NCI-H1092 (cell line): ENCODE results near the gene POTEJ.
"Not testable (repeated sequence)": the region's sequence is repeated elsewhere in the genome, so short reads cannot be mapped to it uniquely, and the experiment has no call there.

ENCODE experiments used
- DNase-seq: peaks from one replicate; lab custom pipeline; 2025; lab: John Stamatoyannopoulos, UW

The POTEJ gene

DNA sequence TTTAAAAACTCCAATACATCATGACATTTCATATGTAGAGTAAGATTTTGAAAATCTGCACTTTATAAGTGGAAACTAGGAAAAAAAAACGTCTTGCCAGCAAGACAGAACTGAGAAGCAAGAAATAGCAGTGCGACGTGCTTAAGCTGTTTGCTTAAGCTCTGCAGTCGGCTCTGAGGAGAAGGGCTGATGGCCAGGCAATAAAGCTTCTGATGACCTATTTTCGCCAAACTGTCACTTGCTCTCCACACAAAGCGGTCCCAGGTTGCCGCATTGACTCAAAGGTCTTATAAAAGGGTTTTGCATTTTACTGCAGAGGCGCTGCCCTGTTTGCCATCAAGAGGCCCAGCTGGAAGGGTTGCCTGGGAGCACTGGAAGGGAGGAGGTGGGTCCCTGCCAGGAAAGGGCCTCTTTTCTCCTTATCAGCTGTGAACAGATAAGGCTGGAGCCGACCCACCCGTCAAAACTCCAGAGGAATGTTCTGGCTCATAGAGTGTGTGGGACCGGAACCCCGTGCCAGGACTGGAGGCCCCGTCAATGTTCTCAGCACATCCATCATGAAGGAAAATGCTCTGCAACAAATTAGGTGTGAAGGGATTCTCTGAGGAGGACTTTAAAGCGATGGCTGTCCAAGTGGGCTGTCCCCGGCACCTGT lies 9.5 kb upstream of the POTEJ start:
- not testable (repeated sequence) for DNase-seq

DNA sequence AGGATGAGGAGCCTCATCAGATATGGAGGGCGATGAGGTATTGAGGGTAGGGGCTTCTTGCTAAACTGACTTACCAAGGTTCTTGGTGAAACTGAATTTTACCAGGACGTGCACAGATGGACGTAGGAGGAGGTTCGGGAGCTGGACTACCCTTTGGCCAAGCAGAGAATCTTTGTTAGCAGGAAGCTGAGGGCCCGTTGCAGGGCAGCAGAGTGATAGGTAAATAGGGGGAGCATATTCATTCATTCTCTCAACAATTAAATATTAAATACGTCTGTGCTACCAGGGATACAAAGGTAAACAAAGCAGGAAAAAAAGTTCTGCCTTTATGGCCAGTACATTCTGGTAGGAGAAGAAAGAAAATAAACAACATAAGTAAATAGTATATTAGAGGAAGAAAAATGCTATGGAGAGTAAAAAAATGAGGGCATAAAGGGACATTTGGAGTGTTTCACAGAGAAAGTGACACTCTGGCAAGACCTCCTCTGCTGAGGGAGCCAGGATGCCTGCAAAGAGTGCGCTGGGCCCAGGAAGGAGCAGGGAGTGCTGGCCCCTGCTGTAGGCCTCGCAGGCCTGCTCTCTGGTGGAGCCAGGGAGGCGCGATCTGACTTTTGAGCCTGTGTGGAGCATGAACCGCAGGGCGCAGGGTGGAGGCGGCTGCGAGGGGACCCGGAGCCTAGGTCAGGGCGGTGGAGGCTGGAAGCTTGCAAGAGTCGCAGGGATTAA lies 2.8 kb upstream of the POTEJ start:
- not testable (repeated sequence) for DNase-seq

DNA sequence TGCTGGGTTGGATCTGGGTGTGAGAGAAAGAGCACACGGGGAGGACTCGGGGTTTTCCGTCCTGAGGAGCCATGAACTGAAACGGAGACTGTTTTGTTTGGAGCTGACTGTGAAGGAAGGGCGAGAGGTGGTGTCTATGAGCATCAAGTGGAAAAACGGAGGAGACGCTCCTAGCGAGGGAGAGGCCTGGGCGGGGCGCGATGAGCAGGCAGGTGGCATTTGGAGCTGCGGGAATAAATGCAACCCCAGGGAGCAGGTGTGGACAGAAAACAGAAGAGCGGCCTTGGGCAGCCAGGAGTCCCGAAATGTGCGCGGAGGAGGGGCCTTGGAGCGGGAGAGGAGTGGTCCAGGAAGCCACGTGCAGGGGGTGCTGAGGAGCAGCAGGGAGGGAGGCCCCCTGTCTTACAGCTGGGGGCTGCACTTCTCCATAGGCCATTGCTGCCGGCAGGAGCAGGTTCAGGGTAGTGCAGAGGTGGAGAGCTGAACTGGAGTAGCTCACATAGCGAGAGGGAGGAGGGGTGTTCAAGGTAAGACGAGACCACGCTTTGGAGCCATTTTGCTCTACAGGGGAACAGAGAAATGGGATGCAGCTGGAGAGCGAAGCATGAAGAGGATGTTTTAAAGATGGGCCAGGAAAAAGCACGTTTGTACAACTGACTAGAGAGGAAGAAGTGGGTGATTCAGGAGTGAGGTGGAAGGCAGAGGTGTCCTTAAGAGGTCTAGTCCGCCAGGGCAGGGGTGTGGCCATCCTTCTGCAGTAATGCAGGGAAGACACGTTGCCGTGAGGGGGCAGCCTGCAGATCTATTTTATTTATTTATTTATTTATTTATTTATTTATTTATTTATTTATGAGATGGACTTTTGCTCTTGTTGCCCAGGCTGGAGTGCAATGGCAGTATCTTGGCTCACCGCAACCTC lies 2.0 kb upstream of the POTEJ start:
- DNase-seq = not testable (repeated sequence)

DNA sequence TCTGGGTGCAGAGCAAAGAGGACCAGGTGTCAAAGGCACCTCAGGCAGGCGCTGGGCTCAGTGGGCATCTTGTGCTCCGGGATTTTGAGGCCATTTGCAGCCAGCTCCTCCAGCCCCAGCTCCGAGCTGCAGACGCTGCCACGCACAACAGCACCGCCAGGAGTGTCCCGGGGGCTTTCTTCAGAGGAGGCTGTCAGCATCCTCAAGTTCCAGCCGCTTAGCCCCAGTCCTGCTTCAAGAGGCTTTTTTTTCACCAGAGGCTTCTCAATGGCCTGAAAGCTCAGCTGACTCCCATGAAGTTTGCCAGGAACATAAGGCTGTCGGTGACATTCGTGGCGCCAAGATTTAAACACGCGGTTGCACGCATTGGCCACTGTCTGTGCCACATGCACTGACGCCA lies 754 bp upstream of the POTEJ start:
- not testable (repeated sequence) for DNase-seq

DNA sequence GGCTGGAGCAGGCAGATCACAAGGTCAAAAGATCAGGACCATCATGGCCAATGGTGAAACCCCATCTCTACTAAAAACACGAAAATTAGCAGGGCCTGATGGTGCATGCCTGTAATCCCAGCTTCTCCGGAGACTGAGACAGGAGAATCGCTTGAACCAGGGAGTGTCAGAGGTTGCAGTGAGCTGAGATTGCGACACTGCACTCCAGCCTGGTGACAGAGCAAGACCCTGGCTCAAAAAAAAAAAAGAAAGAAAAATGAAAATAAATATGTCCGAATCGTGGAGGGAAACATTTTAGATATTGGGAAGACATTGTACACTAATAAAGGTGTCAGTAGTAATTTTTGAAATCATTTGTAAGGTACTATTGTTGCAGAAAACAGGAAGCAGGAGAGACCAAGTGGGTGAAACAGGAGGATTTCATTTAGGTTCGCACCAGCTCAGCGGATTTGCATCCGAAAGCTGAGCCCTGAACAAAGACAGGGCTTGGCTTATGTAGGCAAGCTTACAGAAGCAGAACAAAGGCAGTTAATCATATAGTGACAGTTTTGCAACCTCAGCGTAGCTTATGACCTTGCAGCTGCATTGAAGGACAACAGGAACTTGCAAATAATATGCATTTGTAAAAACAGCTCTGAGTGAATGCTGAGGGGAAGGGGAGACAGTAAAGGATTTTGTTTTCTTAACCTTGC lies 17.7 kb downstream of the POTEJ start:
- DNase-seq = not testable (repeated sequence)

DNA sequence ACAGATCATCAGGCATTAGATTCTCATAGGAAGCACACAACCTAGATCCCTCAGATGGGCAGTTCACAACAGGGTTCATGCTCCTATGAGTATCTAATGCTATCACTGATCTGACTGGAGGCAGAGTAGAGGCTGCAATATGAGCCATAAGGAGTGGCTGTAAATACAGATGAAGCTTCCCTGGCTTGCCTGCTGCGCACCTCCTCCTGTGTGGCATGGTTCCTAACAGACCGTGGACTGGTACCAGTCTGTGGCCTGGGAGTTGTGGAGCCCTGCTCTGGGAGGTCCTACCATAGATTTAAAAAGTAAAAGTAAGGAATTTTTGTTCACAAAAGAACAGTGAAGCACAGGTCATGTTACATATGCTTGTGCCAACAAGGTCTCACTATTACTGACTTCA lies 27.7 kb downstream of the POTEJ start:
- not testable (repeated sequence) for DNase-seq

DNA sequence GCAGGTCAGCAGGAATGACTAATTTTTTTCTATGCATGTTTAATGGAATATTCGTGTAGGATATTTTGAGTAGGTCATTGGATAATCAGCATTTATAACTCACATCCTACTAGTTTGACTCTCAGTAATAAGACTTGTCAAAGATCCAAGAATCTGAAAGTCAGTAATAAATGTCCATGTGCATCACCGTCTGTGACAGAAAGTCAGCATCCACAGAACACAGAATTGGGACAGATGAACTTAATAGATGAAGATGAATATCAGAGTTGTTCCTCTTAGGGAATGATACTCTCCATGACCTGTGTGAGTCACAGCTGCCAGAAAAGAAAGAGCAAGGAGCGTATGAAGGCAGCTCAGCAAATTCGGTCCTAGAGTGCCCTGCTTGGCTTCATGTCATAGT lies 30.4 kb downstream of the POTEJ start:
- not testable (repeated sequence) for DNase-seq

DNA sequence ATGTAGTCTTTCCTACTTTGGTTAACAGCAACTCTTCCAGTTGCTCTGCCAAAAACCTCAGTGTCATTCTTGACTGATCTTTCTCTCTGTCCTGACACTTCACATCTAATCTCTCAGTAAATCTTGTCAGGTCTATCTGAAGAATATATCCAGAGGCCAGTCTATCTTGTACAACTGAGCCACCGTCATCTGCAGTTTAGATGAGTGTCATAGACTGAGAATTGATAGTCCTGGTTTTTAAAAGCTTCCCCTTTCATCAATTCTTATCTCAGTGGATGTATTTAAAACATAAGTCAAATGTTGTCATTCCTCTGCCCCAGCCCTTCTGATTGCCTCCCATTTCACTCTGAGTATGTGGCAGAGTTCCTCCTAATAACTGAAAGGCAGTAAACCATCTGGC lies 38.0 kb downstream of the POTEJ start:
- DNase-seq = not testable (repeated sequence)

DNA sequence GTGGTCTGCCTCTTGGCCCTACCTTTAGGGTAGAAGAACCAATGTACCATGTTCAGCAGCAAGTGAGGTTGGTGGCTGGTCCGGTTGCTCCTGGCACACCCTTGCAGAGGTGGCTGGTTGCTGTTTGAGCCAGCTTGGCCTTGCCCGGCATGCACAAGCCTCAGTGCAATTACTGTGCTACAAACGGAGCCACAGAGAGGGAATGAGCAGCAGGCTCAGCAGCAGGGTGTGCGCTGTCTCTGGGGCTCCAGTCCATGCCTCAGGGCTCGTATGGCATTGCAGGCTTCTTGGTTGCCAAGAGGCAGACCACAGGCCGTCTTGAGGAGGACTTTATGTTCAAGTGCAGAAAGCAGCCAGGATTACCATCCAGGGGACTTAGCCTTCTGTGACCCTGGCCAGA lies 53.3 kb downstream of the POTEJ start:
- DNase-seq = not testable (repeated sequence)

DNA sequence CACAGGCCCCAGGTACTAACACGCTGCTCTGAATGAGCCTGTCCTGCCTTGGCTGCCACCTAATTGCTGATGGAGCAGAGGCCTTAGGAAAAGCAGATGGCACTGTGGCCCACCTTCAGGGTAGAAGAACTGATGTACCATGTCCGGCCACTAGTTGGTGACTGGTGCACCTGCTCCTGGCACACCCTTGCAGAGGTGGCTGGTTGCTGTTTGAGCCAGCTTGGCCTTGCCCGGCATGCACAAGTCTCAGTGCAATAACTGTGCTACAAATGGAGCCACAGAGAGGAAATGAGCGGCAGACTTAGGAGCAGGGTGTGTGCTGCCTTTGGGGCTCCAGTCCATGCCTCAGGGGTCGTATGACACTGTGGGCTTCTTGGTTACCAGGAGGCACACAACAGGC lies 54.4 kb downstream of the POTEJ start:
- DNase-seq = not testable (repeated sequence)

DNA sequence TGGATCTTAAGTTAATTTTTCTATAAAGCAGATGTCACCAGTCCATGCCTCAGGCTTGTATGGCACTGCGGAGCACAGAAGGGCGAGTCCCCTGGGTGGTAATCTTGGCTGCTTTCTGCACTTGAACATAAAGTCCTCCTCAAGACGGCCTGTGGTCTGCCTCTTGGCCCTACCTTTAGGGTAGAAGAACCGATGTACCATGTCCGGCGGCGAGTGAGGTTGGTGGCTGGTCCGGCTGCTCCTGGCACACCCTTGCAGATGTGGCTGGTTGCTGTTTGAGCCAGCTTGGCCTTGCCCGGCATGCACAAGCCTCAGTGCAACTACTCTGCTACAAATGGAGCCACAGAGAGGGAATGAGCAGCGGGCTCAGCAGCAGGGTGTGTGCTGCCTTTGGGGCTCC lies 56.3 kb downstream of the POTEJ start:
- not testable (repeated sequence) for DNase-seq

DNA sequence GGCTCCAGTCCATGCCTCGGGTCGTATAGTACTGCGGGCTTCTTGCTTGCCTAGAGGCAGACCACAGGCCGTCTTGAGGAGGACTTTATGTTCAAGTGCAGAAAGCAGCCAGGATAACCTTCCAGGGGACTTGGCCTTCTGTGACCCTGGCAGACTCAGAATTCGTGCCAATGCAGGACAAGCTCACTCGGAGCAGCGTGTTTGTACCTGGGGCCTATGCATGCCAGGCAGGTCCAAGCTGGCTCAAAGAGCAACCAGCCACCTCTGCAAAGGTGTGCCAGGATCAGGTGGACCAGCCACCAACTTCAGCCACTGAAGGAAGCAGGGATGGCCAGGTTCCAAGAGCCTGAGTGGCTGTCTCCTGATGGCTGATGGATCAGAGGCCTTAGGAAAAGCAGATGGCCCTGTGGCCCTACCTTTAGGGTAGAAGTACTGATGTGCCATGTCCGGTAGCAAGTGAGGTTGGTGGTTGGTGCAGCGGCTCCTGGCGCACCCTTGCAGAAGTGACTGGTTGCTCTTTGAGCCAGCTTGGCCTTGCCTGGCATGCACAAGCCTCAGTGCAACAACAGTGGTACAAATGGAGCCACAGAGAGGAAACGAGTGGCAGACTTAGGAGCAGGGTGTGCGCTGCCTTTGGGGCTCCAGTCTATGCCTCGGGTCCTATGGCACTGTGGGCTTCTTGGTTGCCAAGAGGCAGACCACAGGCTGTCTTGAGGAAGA lies 58.9 kb downstream of the POTEJ start:
- DNase-seq = not testable (repeated sequence)

DNA sequence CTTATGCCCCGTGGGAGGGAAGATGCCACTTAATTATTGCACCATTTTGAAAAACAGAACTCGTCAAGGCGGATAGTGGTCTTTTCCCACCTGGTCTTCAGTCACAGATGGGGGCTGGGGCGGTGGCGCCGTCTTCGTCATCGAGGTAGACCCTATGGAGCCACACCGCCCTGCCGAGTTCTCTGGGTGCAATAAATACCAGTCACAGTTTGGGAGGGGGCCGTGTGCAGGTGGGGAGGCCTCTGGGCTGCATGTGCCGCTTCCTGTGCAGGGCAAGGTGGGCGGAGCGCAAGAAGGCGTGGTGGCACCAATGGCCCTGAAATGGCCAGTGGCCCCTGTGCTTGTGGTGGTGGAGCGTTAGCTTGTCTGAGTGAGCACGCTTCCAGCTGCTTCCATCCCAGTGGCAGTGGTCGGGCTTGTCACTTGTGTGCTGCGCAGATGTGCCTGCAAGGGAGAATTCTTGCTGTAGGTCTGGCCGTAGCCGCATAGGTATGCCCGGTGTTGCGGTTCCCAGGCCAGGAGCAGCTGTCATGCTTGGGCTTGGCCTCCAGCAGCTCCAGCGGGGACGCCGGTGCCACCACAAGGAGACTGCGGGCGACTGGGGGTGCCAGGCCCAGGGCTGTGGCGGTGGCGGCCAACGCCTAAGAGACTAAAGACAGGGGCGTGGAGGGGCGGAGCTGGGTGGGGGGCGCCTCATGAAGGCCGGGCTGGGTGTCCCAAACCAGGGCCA lies 81.0 kb downstream of the POTEJ start:
- not testable (repeated sequence) for DNase-seq

DNA sequence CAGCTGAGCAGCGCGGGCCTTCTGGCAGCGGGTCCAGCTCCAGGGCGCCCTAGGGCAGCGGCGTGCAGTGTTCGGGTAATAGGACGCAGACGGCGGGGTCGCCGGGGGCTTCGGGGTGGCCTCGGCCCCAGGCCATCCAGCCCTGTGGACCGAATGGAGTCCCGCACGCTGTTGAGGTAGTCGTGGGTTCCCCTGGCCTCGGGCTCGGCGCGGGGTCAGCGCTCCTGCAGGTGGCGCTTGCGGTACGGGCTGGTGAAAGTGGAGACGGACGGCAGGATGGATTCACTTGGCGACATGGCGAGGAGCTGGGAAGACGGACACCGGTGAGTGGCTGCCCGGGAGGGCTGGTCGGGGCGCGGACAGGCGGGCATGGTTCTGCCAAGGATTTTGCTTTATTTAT lies 82.2 kb downstream of the POTEJ start:
- DNase-seq = not testable (repeated sequence)

DNA sequence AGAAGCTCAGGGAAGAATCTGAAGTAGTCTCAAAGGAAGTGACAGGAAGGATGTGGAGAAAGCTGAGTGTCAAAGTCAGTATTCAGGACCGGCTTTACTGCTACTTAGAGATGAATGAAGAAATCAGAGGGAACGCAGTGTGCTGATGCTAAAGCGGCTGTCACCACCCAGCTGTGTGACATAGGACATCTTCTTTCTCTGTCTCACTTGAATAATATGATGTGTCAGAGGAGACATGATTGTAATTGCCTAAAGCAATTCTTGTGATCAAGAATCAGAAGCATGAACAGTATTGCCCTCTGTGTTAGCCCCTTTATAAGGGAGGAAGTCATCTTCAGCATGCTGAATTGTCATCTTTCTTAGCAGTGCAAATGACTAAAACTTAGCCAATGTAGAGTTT lies 92.0 kb downstream of the POTEJ start:
- not testable (repeated sequence) for DNase-seq
